ENCODE measurements around the gene DOCK10. TPM values are rescaled to one million over a fixed set of nuclear protein-coding genes. Genes with fewer than 3 reads are reported as not detected.

The DOCK10 gene
- total RNA-seq, 1 donor: 30.2 TPM

DNA sequence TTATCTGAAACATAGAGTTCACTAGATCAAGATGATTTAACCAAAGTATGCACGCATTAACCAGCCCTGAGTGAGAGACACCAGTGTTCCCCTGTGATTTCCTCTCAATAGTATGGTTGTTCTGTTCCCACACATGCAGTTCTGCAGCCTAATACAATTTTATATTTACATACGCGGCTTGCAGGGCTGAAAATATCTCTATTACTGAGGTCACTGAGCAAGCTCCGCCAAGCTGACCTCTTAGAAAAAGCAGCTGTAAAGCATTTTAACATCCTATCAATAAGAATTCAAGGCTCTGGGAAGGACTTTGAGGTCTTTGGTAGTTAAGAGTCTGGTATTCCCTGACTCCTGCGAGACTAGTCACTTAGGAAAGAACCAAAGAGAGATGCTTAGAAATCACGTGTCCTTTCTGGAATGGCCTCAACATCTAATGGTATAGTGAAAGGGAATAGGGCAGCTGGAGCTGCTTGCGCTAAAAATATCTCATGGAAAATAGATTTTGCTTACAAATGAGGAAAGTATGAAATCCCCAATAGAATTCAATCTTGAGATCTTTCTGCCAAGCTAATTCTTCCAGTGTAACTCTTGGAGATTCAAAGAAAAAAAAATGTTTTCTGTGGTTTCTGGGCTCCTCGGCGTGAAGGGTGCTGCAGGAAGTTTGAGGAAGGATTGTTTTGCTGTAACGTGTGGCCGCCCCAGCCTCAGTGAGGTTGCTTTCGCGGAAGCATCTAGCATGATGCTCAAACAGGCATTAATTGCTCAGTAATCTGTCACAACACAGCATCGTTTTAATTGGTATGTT, 59.2 kb downstream of the DOCK10 start:
- peak in 1 of 3 donors; percentile 29 for DNase-seq (ENCODE audit: low read depth in 2 of 3, low spot score in 2 of 3)

DNA sequence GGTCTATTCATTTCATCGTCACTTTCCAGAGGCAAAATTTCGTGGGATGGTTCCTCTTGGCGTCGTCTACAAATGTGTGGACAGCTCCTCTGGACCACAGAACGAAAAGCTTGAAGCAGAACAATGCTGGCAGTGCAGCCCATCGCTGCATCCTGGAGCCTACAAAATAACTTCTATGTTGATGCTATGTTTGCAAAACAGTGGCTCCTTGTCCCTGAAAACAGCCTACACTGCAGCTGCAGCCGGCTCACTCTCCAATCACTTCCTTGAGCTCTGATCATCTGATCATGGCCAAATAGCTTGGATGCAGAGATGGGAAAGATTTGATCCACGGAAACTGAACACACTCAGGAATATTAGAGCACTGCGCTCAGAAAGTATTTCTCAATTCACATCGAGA, 60.0 kb downstream of the DOCK10 start:
- no peak for DNase-seq (ENCODE audit: low read depth in 2 of 3, low spot score in 2 of 3)

DNA sequence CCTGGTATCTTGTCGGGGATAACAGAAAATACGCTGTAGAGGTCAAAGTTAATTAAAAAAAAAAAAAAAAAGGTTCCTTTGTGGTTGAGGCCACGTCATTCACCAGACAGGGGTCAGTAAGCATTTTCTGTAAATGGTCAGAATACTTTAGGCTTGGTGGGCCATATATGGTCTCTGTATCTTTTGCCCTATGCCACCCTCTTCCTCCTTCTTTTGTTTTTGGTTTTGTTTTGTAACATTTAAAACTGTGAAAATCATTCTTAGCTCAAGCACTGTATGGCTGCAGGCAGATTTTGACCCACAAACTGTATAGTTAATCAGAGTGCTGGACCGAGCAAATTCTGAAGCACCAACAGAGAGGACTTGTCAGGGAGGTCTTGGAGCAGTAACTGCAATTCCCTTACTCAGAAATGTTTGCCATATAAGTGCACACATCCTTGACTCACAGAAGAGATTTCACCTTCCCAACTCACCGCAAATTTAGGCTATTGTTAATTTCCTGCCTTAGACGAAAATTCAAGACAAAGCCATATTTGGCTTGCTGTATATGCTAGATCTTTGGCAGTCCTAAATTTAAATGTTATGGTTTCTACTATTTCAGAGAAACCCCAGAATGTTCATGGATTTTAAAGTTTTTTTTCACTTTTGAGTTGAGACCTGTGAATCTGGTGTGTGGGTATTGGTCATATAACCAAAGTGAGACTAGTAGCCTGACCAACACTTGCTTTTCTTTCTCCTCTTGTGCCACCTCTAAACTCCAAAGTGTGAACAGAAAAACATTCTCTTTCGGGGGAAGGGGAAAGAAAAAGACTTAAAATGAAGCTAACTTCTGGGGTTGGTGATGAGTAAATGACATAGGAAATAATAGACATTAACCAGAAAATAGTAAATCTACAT, 65.4 kb downstream of the DOCK10 start:
- DNase-seq (ENCODE audit: low read depth in 2 of 3, low spot score in 2 of 3): no peak

DNA sequence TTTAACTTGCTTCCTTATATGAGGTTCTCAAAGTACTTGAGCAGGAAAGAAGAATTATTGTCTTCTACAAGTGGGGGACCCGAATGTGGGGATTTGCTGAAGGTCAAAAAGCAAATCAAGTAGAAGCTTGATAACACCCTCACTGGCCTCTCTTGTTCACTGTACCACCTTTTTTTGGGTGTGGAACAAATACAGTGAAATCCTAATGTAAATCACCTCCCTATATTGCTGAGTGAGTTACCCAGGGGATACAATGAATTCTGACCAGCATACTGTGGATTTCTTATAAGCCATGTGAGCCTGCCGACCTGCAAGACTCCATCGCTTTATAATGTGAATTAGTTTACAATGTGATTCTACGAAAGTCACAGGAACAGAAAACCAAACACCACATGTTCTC, 66.5 kb downstream of the DOCK10 start:
- DNase-seq (ENCODE audit: low read depth in 2 of 3, low spot score in 2 of 3): no peak

DNA sequence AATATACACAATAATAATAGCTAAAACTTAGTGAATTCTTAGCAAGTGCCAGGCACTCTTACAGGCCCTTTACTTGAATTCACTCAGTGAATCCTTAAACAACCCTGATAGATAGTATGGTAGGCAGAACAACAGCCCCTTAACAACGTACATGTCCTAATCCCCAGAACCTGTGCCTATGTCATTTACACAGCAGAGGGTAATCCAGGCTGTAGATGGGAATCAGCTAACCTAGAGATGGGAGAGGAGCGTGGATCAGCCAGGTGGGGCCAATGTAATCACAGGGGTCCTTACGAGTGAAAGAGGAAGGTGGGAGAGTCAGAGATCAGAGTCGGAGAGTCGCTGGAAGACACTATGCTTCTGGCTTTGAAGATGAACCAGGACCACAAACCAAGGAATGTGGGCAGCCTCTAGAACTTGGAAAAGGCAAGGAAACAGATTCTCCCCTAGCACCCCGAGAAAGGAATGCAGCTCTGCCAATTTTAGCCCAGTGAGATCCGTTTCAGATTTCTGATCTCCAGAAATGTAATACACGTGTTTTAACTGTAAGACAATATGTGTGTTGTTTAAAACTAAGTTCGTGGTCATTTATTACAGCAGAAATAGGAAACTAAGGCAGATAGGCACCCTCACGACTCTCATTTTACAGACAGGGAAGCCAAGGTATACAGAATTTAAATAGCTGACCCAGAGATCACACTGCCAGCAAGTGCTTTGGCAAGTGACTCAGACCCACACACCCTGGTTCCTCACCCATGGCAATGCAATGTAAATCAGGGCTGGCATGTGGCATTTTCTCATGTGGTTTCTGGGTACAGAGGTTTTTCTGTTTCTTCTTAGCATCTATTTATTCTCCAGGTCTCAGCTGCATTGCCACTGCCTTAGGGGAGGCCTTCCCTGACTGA, 68.9 kb downstream of the DOCK10 start:
- peak in 1 of 3 donors; percentile 11 for DNase-seq (ENCODE audit: low read depth in 2 of 3, low spot score in 2 of 3)

DNA sequence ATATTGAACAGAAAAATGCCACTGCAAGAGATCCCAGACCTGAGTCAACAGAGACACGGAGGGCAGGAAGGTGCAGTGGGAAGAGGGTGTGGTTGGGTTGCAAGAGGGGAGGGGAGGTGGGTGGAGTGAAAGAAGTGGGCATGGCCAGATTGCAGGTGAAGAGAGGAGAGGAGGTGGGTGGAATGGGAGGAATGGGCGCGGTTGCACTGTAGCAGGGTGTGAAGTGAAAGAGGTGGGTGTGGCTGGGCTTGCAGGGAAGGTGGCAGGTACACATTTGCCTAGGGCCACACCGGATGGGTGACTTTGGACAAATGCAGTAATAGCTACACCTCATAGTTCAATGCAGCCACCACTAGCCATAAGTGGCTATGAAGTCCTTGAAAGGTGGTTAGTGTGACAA, 71.1 kb downstream of the DOCK10 start:
- DNase-seq (ENCODE audit: low read depth in 2 of 3, low spot score in 2 of 3): no peak

DNA sequence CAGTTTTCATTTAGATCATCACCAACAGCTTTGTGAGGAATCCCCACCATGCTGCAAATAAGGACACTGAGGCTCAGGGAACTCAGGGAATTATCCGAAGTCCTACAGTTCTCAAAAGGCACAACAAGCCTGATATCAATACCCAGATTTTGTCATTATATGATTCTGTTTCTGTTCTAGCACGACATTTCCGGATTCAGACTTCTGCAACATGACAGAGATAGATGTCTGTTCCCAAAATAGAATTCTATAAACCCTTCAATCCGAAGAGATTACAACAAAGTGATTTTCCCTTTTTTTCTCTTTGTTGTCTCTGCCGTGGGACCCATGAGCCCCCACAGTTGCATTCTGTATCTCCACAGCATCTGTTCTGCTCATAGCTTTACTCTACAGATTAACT, 72.0 kb downstream of the DOCK10 start:
- DNase-seq (ENCODE audit: low read depth in 2 of 3, low spot score in 2 of 3): no peak

DNA sequence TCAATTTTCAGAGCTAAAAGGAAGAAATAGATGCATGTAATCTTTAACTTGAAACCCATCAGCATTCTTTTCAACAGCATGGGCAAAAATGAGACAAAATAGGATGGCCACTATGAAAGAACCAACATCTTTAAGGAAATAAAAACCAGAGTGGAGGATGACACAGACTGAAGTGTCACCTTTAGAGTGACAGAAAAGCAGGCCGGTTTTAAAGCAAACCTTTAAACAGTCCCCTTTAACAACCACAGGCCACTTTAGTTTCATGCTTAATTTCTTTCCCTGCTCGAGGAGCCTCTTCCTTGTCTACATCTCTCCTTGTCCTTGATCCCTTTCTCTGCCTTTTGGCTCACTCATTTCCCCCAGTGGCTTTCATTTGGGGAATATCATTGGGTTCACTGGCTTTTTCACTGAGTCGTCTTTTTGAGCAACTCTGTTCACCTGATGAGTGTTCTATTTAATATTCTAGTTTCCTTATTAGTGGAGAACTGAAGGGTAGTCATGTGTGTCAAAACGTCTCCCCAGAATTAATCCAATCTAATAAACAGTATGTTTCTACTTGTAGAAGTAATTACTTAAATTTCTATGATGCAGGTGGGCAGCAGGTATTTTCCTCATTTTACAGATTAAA, 72.5 kb downstream of the DOCK10 start:
- DNase-seq (ENCODE audit: low read depth in 2 of 3, low spot score in 2 of 3): no peak

DNA sequence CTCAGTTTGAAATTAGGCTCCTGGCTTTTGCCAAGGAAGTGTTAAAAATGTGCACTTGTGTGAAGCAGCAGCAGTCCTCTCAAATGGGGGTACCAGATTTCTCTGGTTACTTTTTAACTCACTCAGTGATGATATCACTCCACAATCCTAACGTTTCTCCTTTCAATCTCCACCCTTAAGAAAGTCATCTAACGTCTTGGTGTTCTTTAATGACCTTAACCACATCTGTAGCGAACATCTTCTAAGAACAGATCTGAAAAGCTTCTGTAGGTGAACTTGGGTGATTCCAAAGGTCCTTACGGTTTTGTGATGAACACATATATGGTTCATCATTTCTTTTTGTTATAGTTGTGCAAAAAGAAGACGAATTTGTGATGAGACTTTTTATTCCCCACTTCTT, 73.2 kb downstream of the DOCK10 start:
- DNase-seq (ENCODE audit: low read depth in 2 of 3, low spot score in 2 of 3): no peak

DNA sequence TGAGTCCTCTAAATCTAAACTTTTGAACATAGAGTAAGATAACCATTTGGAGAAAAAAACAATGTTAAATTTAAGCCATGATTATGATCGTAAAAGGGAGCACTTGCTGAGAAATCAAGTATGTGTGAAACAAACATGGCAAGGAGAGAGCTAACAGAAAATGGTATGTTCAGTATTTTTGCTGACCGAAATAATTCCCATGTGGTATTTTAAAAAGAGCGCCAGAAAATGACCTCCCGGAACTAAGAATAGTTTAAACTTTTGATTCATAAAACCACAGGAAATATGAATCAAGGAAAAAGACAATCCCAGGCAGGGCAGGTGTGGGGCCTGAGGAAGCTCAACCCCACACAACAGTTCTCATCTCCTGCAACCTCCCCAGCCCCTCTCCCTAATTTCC, 74.2 kb downstream of the DOCK10 start:
- no peak for DNase-seq (ENCODE audit: low read depth in 2 of 3, low spot score in 2 of 3)

DNA sequence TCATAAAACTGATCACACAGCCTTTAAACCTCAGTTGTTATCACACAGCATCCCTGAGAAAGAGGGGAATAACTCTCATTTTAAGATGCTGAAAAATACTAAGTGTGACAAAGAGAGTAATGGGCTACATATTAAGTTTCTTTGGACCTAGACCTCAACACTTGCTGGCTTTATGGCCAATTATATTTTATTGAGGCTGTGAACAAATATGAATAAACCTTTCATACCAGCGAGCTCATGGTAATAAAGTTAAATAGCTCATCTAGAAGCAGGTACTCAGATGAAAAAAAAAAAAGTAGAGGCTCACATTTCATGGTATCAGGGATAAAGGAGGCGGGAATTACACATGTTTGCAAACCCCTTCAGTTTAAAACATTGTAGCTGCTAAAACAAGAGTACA, 75.7 kb downstream of the DOCK10 start:
- no peak for DNase-seq (ENCODE audit: low read depth in 2 of 3, low spot score in 2 of 3)

DNA sequence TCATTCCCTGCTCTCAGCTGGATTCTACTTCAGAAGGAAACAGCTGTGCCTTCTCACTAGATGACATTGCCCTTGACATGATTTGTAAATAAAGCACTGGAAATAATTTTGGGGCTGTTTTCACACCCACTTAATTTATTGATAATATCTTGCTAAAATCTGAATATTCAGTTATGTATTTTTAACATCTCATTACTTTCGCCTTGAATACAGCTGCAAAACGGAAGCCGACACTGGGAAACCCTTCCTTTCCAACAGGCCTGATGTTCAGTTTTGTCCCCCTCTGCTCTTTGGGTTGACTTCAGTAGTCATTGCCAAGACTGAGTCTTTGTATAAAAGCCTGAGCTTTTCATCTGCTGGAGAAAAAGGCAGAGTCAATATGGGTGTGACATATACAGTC, 82.7 kb downstream of the DOCK10 start:
- no peak for DNase-seq (ENCODE audit: low read depth in 2 of 3, low spot score in 2 of 3)

DNA sequence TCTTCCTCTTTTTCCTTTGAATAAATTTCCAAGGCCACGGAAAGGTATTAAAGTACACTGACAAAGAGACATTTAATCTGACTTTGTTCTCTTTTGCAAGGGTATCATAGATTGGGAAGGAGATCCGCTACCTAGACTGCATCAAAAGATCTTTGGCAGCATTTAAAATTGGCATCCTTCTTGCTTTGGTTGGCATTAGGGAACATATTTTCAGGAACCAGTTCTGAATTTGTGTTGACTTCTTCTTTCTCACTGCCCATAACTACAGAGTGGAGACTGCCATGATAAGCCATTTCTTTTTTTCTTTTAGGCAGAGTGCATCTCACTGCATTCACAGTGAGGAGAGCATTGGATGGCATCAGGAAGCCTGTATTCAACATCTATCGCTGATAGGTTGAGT, 83.4 kb downstream of the DOCK10 start:
- DNase-seq (ENCODE audit: low read depth in 2 of 3, low spot score in 2 of 3): no peak

DNA sequence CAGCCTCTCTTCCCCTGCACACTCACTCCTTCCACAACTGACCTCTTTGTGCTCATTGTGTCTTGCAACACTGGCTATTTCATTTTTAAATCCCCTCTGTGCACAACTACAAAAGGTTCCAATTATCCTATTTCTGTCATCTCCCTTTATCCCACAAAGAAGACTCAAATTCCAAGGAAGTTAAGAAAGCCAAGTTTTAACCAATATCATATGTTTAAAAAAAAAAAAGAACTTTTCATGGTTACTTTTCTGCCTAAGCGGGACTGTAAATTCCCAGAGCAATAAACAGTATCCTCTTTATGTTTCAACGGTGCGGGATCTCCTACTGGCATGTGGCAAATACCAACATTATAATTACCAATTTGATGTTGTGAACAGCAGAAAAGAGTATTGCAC, 83.8 kb downstream of the DOCK10 start:
- no peak for DNase-seq (ENCODE audit: low read depth in 2 of 3, low spot score in 2 of 3)

DNA sequence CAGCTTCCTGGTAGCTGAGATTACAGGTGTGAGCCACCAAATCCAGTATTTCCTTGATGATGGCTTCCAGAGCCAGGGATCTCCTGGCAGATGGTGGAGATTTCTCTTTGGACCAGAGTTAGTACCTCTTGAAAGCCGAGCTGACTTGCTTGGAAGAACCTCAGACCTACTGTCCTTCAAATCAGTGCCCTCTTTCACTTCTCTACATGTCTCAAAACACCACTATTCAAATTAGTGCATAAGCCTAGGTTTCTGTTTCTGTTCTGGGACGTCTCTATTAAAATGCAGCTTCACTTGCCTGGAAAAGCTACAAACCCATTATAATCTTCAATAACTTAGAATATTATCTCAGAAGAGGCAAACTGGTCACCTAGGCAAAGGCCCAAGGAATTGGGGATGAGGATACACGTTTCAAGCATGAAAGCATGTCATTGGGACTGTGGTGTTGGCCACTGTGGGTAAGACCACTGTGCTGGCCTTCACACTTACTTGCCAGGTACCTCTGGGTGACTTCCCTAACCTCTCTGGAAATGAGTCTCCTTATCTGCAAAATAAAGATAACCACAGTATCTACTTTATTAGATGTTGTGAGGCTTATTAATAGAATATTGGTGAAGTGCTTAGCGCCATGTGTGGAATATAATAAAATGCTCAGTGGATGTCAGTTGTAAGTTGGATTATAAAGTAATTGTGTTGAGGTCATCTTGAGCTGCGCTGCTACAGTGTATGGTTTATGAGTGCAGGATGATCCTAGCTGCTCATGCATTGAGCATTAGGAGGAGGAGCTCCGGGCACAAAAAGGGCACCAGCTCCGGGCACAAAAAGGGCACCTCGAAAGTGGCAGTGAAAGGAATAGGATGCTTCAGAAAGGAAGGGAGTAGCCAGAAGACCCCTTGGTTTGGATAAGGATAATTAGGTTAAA, 84.5 kb downstream of the DOCK10 start:
- DNase-seq (ENCODE audit: low read depth in 2 of 3, low spot score in 2 of 3): no peak

DNA sequence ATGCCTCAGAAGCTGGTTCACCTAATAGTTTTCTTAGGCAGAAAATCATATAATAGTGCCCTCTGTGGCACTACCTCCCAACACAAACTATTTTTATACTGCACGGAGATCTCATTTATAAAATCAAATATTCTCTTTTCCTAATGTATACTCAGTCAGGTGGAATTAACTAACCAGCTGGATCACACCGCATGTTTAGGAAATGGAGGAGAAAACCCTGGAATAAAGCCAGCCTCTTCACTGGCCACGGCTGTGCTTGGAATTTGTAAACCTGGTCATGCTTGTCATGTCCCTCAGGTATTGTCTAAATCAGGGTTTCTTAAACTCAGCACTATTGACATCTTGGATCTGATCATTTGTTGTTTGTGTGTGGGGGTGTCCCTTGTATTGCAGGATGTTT, 85.6 kb downstream of the DOCK10 start:
- DNase-seq (ENCODE audit: low read depth in 2 of 3, low spot score in 2 of 3): no peak

DNA sequence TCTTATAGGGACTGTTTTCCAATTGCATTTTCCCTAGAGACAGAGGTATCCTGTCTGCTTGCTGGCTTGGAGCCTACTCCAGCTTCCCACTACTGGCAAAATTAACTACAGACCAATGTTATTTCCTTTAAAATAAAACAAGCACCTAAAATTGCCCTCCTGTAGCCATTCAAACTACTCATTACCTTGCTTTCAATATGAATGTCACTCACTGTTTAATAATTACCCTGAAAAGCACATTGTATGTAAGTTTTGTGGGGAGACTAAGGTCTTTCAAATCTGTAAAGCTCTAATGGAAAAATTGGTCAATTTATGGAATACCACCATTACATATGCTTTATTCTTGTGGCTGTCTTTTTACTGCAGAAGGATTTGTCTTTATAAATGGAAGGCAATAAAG, 87.3 kb downstream of the DOCK10 start:
- no peak for DNase-seq (ENCODE audit: low read depth in 2 of 3, low spot score in 2 of 3)

DNA sequence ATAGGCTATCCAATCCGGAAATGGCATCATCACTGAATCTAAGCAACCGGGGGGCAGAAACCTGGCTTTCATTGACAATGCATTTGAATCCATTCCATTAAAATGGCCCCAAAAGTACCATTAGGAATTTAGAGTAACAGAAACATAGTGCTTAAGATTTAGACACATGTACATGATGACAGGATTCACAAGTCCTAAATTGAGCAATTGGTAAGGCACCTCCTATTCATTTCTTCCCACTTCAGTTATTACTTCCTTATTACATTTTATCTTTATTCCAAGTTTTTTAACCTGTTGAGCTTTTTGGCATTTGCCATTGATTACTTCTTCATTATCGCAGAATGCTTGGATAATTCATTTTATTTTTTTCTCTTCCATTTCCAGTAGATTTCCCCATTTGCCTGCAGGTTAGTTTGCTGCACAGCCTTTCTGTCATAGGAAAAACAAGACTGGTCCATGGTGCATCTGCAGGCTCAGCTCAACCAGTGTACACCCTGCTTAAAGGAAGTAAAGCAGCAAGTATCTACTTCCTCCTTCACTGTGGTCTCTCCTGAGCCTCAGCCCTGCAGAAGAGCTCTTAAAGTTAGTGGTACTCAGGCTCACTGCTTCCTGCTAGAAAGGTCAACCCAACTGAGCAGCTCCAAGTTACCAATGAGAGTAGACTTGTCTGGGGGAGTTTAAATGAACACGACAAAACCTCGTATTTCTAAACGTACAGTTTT, 89.2 kb downstream of the DOCK10 start:
- peak in 2 of 3 donors; percentile 31 to 62 for DNase-seq (ENCODE audit: low read depth in 2 of 3, low spot score in 2 of 3)
